ENCODE results near the gene MX2.

MX2 gene

GRCh38 chr21:41342035-41342434 is 19.8 kb upstream of the MX2 start:
- no peak overlapping the region for H3K4me3 ChIP-seq (ENCODE audit: low read depth, low read length)
- no peak for TF ChIP-seq CTCF (IDR thresholded peaks at IDR 0.05; ENCODE audit: low read depth, low read length)
- DNase-seq (ENCODE audit: low read depth, low spot score), result no peak
- in situ Hi-C loops (cut with HindIII; ENCODE audit: low sequenced_read_pairs), result no loop called here

- H3K4me3 ChIP-seq (ENCODE audit: low read depth, low read length), result no peak overlapping the region
- TF ChIP-seq CTCF (IDR thresholded peaks at IDR 0.05; ENCODE audit: low read depth, low read length), result no peak
- no peak for DNase-seq (ENCODE audit: low read depth, low spot score)
- in situ Hi-C loops (cut with HindIII; ENCODE audit: low sequenced_read_pairs), result no loop called here
Measured at GRCh38 chr21:41344146-41344545, 17.7 kb upstream of the MX2 start.

GRCh38 chr21:41345356-41345755 is 16.5 kb upstream of the MX2 start:
- no peak overlapping the region for H3K4me3 ChIP-seq (ENCODE audit: low read depth, low read length)
- no peak for DNase-seq (ENCODE audit: low read depth, low spot score)
- in situ Hi-C loops (cut with HindIII; ENCODE audit: low sequenced_read_pairs), result no loop called here
- TF ChIP-seq CTCF (IDR thresholded peaks at IDR 0.05; ENCODE audit: low read depth, low read length), result no peak

GRCh38 chr21:41345934-41346685 is 15.7 kb upstream of the MX2 start:
- in situ Hi-C loops (cut with HindIII; ENCODE audit: low sequenced_read_pairs), result no loop called here
- no peak for DNase-seq (ENCODE audit: low read depth, low spot score)
- no peak for TF ChIP-seq CTCF (IDR thresholded peaks at IDR 0.05; ENCODE audit: low read depth, low read length)
- no peak overlapping the region for H3K4me3 ChIP-seq (ENCODE audit: low read depth, low read length)

- no peak overlapping the region for H3K4me3 ChIP-seq (ENCODE audit: low read depth, low read length)
- in situ Hi-C loops (cut with HindIII; ENCODE audit: low sequenced_read_pairs), result no loop called here
- no peak for DNase-seq (ENCODE audit: low read depth, low spot score)
- TF ChIP-seq CTCF (IDR thresholded peaks at IDR 0.05; ENCODE audit: low read depth, low read length), result no peak
Measured at GRCh38 chr21:41346758-41347157, 15.1 kb upstream of the MX2 start.

GRCh38 chr21:41348434-41348833 is 13.4 kb upstream of the MX2 start:
- no peak overlapping the region for H3K4me3 ChIP-seq (ENCODE audit: low read depth, low read length)
- no peak for DNase-seq (ENCODE audit: low read depth, low spot score)
- no peak for TF ChIP-seq CTCF (IDR thresholded peaks at IDR 0.05; ENCODE audit: low read depth, low read length)
- in situ Hi-C loops (cut with HindIII; ENCODE audit: low sequenced_read_pairs), result no loop called here

All from astrocyte of the spinal cord (primary cell).